Measurements from ENCODE around the gene MAPRE2. TPM values are rescaled to one million over a fixed set of nuclear protein-coding genes. Genes with fewer than 3 reads are reported as not detected.

Gene MAPRE2
- total RNA-seq, 1 experiment from 2014 or later: 29.4 TPM

GRCh38 chr18:35116784-35117318 lies 75.6 kb downstream of the MAPRE2 start:
- Histone ChIP-seq H4K20me1 (ENCODE audit: control insufficient read depth, insufficient read depth, insufficient read length) (no peaks in the 10 kb centered on the region), H2BK12ac (ENCODE audit: insufficient read length, low read depth, low read length) (no peak overlapping the region), H3K4ac (ENCODE audit: low read depth, low read length) (no peak overlapping the region), H3K4me2 (ENCODE audit: insufficient read depth, insufficient read length, low read length) (no peak overlapping the region), H3K23me2 (ENCODE audit: insufficient read length, low read depth, low read length, poor library complexity, severe bottlenecking) (no peaks in the 10 kb centered on the region), H3K18ac (ENCODE audit: insufficient read length, low read depth, low read length) (no peak overlapping the region), H4K5ac (ENCODE audit: insufficient read length, low read depth, low read length) (no peak overlapping the region), H3K27me3 (ENCODE audit: insufficient read depth, low read length) (no peaks in the 10 kb centered on the region), H3K79me1 (ENCODE audit: insufficient read depth, low read depth, low read length, poor library complexity, severe bottlenecking) (no peaks in the 10 kb centered on the region), H2BK120ac (ENCODE audit: low read depth, low read length, poor library complexity, severe bottlenecking) (no peak overlapping the region), H2AK5ac (ENCODE audit: insufficient read length, low read length) (no peak overlapping the region), H3K4me1 (ENCODE audit: insufficient read depth, low read length) (no peaks in the 10 kb centered on the region), H3K14ac (ENCODE audit: insufficient read depth, low read length) (no peak overlapping the region), H2AFZ (ENCODE audit: low read length) (no peak overlapping the region), H3K23ac (ENCODE audit: insufficient read length, low read depth, low read length) (no peak overlapping the region), H2BK5ac (ENCODE audit: insufficient read length, low read length) (no peak overlapping the region), H2BK20ac (ENCODE audit: low read depth, low read length, poor library complexity, severe bottlenecking) (no peak overlapping the region), H3K27ac (ENCODE audit: insufficient read length, low read depth, low read length) (no peak overlapping the region), H3K9ac (ENCODE audit: extremely low read depth, insufficient read length, low read length) (no peak overlapping the region), H4K8ac (replicated peaks; ENCODE audit: insufficient read length, low read depth, low read length) (no peak overlapping the region), H2BK15ac (ENCODE audit: low read depth, low read length) (no peak overlapping the region), H3K9me3 (ENCODE audit: control insufficient read depth, low read depth, low read length) (no peaks in the 10 kb centered on the region), H4K91ac (ENCODE audit: insufficient read length, low read depth, low read length) (no peak overlapping the region), H3T11ph (ENCODE audit: low read length) (no peak overlapping the region), H3K56ac (ENCODE audit: insufficient read length, low read depth, low read length) (no peak overlapping the region), H3K79me2 (ENCODE audit: insufficient read depth, low read length) (no peaks in the 10 kb centered on the region)
- H3K4me1 Mint-ChIP-seq: peaks cover 11 to 12% of the 10 kb centered on the region in 2 experiments
- peaks cover 0 to 5% of the 10 kb centered on the region in 2 experiments; a peak in 1 of 5 replicates for H3K9me3 Mint-ChIP-seq
- no CpG with 5 or more reads among the region's 9 CpGs for WGBS (ENCODE audit: extremely low coverage, insufficient read length, low lambda C conversion rate)
- no peak for DNase-seq
- H3K36me3 Mint-ChIP-seq (ENCODE audit: insufficient read depth in 1 of 3, low read depth in 3 of 3): peaks cover 0 to 8% (median 2%) of the 10 kb centered on the region in 3 experiments; a peak in 2 of 7 replicates
- TF ChIP-seq CTCF (conservative IDR thresholded peaks at IDR 0.05): no peak
- H3K4me3 Mint-ChIP-seq: no peak overlapping the region
- no peaks in the 10 kb centered on the region for H3K27me3 Mint-ChIP-seq (ENCODE audit: low read depth)
- H3K27ac Mint-ChIP-seq: no peak overlapping the region; a peak in 1 of 7 replicates

Data from H9 (cell line).